ENCODE results near the gene ATXN2.

DNA sequence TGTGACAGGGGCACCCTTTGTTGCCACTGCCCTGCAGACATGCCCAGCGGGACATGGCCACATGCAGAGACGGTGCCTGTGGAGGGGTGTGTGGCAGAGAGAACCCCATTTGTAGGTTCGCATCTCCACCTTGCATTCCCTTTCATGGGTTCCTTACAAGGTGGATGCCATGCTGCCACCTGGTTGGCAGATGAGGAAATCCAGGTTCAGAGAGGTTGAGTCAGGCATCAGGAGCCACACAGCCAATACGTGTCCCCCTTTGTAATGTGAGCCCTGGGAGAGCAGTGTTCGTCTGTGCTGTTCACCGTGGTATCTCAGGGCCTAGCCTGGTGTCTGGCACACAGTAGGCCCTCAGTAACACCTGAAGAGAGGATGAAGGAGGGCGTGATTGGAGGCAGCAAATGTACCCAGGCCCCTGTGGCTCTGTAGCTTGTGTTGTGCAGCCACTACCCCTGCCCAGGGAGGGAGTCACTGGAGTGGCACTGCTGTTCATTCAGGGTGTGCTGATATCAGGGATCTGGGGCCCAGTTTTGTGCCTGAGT is 184.3 kb downstream of the ATXN2 start:
- TF ChIP-seq EP300 (IDR thresholded peaks at IDR 0.05; ENCODE audit: low read length) (no peak), FOXJ3 (CRISPR knock-in tag; IDR thresholded peaks at IDR 0.05) (no peak), MAFF (IDR thresholded peaks at IDR 0.05; ENCODE audit: low read length) (no peak), SETDB1 (IDR thresholded peaks at IDR 0.05; ENCODE audit: low read length) (no peak)
- TF ChIP-seq, protein P1, sequence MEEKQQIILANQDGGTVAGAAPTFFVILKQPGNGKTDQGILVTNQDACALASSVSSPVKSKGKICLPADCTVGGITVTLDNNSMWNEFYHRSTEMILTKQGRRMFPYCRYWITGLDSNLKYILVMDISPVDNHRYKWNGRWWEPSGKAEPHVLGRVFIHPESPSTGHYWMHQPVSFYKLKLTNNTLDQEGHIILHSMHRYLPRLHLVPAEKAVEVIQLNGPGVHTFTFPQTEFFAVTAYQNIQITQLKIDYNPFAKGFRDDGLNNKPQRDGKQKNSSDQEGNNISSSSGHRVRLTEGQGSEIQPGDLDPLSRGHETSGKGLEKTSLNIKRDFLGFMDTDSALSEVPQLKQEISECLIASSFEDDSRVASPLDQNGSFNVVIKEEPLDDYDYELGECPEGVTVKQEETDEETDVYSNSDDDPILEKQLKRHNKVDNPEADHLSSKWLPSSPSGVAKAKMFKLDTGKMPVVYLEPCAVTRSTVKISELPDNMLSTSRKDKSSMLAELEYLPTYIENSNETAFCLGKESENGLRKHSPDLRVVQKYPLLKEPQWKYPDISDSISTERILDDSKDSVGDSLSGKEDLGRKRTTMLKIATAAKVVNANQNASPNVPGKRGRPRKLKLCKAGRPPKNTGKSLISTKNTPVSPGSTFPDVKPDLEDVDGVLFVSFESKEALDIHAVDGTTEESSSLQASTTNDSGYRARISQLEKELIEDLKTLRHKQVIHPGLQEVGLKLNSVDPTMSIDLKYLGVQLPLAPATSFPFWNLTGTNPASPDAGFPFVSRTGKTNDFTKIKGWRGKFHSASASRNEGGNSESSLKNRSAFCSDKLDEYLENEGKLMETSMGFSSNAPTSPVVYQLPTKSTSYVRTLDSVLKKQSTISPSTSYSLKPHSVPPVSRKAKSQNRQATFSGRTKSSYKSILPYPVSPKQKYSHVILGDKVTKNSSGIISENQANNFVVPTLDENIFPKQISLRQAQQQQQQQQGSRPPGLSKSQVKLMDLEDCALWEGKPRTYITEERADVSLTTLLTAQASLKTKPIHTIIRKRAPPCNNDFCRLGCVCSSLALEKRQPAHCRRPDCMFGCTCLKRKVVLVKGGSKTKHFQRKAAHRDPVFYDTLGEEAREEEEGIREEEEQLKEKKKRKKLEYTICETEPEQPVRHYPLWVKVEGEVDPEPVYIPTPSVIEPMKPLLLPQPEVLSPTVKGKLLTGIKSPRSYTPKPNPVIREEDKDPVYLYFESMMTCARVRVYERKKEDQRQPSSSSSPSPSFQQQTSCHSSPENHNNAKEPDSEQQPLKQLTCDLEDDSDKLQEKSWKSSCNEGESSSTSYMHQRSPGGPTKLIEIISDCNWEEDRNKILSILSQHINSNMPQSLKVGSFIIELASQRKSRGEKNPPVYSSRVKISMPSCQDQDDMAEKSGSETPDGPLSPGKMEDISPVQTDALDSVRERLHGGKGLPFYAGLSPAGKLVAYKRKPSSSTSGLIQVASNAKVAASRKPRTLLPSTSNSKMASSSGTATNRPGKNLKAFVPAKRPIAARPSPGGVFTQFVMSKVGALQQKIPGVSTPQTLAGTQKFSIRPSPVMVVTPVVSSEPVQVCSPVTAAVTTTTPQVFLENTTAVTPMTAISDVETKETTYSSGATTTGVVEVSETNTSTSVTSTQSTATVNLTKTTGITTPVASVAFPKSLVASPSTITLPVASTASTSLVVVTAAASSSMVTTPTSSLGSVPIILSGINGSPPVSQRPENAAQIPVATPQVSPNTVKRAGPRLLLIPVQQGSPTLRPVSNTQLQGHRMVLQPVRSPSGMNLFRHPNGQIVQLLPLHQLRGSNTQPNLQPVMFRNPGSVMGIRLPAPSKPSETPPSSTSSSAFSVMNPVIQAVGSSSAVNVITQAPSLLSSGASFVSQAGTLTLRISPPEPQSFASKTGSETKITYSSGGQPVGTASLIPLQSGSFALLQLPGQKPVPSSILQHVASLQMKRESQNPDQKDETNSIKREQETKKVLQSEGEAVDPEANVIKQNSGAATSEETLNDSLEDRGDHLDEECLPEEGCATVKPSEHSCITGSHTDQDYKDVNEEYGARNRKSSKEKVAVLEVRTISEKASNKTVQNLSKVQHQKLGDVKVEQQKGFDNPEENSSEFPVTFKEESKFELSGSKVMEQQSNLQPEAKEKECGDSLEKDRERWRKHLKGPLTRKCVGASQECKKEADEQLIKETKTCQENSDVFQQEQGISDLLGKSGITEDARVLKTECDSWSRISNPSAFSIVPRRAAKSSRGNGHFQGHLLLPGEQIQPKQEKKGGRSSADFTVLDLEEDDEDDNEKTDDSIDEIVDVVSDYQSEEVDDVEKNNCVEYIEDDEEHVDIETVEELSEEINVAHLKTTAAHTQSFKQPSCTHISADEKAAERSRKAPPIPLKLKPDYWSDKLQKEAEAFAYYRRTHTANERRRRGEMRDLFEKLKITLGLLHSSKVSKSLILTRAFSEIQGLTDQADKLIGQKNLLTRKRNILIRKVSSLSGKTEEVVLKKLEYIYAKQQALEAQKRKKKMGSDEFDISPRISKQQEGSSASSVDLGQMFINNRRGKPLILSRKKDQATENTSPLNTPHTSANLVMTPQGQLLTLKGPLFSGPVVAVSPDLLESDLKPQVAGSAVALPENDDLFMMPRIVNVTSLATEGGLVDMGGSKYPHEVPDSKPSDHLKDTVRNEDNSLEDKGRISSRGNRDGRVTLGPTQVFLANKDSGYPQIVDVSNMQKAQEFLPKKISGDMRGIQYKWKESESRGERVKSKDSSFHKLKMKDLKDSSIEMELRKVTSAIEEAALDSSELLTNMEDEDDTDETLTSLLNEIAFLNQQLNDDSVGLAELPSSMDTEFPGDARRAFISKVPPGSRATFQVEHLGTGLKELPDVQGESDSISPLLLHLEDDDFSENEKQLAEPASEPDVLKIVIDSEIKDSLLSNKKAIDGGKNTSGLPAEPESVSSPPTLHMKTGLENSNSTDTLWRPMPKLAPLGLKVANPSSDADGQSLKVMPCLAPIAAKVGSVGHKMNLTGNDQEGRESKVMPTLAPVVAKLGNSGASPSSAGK (IDR thresholded peaks at IDR 0.05): no peak

Measured in K562 (cell line).